Measurements from ENCODE around the gene VWA1.

Gene VWA1

GRCh38 chr1:1430114-1430982 lies 5.1 kb upstream of the VWA1 start:
- H3K4me3 ChIP-seq (replicated peaks; ENCODE audit: low read depth, low read length) = no peak overlapping the region
- TF ChIP-seq CTCF (IDR thresholded peaks at IDR 0.05; ENCODE audit: low read length, missing control alignments) = no peak
- peak; percentile 83 for DNase-seq (ENCODE audit: low read depth)

DNA sequence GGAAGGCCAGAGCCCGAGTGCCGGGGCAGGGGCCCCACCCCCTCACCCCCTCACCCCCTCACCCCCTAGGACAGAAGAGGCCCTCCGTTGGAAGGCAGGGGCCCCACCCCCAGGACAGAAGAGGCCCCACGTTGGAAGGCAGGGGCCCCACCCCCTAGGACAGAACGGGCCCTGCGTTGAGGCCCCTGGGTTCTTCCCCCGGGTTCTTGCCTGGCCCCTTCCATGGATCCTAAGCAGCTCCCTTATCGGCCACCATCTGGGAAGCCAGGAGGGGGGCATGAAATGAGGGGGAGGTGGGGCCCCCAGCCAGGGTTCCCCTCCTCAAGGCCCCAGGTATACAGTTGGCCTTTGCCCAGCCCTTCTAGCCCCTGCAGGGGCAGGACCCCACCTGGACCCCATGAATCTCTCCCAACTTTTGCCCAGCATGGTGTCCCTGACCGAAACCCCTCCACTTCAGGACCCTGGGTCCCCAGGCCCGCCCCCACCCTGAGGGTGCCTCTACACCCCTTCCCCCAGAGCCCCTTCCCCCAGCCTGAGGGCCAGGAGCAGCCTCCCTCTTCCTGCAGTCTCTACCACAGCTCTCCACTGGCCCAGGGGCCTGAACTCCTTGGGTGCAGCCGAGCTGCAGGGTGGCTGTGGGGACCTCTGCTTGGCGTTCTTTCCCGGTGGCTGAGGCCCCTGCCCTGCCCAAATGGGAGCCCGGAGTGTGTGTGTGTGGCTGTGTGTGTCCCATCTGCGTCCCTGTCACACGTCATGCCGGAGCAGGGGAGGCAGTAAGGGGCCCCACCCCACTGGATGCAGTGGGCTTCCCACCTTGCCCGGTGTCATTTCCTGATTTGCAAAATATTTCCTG lies 4.3 kb upstream of the VWA1 start:
- no peak for DNase-seq (ENCODE audit: low read depth)
- TF ChIP-seq CTCF (IDR thresholded peaks at IDR 0.05; ENCODE audit: low read length, missing control alignments) = no peak
- H3K4me3 ChIP-seq (replicated peaks; ENCODE audit: low read depth, low read length) = no peak overlapping the region

GRCh38 chr1:1431845-1432273 lies 3.6 kb upstream of the VWA1 start:
- peak; percentile 43 for DNase-seq (ENCODE audit: low read depth)
- no peak for TF ChIP-seq CTCF (IDR thresholded peaks at IDR 0.05; ENCODE audit: low read length, missing control alignments)
- no peak overlapping the region for H3K4me3 ChIP-seq (replicated peaks; ENCODE audit: low read depth, low read length)

DNA sequence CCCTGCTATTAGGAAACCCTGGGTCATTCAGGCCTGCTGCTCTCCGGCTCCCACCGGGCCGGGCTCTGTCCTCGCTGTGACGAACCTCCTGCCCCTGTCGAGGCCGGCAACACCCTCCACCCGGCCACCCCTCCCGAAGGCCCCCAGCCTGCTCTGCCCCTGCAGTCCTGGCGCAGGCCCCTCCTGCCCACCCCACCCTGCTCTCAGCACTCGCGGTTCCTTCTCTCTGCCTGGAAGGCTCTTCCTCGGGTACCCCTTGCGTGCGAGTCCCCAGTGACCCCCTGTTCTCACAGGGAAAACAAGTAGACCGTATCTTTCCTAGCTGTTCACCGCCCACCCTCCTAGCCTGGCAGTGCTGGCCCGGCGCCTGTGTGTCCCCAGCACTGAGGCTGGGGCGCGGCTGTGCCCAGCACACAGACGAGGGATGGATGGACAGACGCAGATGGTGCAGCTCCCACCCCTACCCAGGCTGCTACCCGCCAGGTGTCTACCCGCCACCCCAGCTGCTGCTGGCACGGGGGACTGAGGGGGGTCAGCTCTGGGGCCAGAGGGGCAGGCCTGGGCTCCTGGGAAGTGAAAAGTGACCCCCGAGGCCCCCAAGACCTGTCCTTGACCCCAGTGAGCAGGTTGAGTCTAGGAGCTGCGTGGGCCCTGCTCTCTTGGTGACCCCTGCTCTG lies 3.1 kb upstream of the VWA1 start:
- no peak for TF ChIP-seq CTCF (IDR thresholded peaks at IDR 0.05; ENCODE audit: low read length, missing control alignments)
- no peak overlapping the region for H3K4me3 ChIP-seq (replicated peaks; ENCODE audit: low read depth, low read length)
- DNase-seq (ENCODE audit: low read depth) = no peak

GRCh38 chr1:1432951-1433803 lies 2.3 kb upstream of the VWA1 start:
- no peak for DNase-seq (ENCODE audit: low read depth)
- no peak for TF ChIP-seq CTCF (IDR thresholded peaks at IDR 0.05; ENCODE audit: low read length, missing control alignments)
- H3K4me3 ChIP-seq (replicated peaks; ENCODE audit: low read depth, low read length) = no peak overlapping the region

DNA sequence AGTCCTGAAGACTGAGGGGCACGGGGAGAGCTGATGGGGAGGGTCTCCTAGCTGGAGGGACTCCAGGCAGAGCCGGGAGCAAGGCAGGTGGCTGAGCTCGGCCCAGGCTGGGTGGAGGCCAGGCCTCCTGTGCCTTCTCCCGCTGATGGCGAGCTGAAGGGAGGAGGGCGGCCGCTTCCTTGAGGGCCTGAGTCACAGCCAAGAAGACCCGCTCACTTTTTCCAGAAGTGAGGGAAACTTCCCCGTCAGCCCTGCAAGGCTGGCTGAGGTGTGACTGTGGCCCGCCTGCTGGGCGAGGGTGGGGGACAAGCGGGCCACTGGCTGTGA lies 1.7 kb upstream of the VWA1 start:
- DNase-seq (ENCODE audit: low read depth) = peak; percentile 55
- no peak for TF ChIP-seq CTCF (IDR thresholded peaks at IDR 0.05; ENCODE audit: low read length, missing control alignments)
- H3K4me3 ChIP-seq (replicated peaks; ENCODE audit: low read depth, low read length) = no peak overlapping the region

All from fibroblast of pulmonary artery (primary cell).